ENCODE data around the gene DGKQ.

DNA sequence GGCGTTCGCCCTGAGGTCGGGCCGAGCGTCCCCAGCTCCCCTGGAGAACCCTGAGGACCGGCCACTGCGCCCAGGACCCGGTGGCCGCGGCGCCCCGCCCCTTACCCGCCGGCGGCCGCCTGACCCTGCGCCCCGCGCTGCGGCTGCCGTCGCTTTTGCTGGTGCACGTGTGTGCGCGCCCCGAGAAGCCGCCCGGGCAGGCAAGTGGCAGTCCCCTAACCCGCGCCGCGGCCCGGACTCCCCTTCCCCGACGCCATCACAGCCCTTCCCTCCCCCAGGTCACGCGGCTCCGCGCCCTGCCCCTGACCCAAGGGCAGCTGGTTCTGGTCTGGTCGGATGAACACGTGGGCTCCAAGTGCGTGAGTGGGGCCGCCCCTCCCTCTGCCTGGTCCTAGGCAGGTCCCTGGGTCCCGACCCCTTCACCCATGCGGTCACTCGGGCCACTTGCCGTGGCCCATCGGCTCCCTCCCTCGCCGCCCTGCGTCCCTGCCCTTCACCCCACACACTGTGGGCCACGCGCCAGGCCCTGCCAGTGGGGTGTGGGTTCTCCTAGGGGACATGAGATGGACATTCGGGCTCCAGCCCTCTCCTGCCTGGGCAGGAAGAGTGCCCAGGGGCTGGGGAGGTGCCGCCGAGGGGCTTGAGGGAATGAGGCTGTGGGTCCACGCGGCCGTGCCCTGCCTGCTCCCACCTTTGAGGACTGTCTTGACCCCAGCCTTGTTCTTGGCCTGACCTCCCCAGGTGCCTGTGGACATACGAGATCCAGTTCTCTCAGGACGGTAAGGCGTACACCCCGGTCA lies 30.1 kb upstream of the DGKQ start:
- TF ChIP-seq RFX5 (IDR thresholded peaks at IDR 0.05) = no peak
- TF ChIP-seq, protein P1, sequence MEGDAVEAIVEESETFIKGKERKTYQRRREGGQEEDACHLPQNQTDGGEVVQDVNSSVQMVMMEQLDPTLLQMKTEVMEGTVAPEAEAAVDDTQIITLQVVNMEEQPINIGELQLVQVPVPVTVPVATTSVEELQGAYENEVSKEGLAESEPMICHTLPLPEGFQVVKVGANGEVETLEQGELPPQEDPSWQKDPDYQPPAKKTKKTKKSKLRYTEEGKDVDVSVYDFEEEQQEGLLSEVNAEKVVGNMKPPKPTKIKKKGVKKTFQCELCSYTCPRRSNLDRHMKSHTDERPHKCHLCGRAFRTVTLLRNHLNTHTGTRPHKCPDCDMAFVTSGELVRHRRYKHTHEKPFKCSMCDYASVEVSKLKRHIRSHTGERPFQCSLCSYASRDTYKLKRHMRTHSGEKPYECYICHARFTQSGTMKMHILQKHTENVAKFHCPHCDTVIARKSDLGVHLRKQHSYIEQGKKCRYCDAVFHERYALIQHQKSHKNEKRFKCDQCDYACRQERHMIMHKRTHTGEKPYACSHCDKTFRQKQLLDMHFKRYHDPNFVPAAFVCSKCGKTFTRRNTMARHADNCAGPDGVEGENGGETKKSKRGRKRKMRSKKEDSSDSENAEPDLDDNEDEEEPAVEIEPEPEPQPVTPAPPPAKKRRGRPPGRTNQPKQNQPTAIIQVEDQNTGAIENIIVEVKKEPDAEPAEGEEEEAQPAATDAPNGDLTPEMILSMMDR (IDR thresholded peaks at IDR 0.05) = no peak
- TF ChIP-seq, protein P2, sequence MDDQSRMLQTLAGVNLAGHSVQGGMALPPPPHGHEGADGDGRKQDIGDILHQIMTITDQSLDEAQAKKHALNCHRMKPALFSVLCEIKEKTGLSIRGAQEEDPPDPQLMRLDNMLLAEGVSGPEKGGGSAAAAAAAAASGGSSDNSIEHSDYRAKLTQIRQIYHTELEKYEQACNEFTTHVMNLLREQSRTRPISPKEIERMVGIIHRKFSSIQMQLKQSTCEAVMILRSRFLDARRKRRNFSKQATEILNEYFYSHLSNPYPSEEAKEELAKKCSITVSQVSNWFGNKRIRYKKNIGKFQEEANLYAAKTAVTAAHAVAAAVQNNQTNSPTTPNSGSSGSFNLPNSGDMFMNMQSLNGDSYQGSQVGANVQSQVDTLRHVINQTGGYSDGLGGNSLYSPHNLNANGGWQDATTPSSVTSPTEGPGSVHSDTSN (IDR thresholded peaks at IDR 0.05) = no peak
- no peak for TF ChIP-seq POLR2A (IDR thresholded peaks at IDR 0.05; ENCODE audit: low read length)
- TF ChIP-seq, protein P3, sequence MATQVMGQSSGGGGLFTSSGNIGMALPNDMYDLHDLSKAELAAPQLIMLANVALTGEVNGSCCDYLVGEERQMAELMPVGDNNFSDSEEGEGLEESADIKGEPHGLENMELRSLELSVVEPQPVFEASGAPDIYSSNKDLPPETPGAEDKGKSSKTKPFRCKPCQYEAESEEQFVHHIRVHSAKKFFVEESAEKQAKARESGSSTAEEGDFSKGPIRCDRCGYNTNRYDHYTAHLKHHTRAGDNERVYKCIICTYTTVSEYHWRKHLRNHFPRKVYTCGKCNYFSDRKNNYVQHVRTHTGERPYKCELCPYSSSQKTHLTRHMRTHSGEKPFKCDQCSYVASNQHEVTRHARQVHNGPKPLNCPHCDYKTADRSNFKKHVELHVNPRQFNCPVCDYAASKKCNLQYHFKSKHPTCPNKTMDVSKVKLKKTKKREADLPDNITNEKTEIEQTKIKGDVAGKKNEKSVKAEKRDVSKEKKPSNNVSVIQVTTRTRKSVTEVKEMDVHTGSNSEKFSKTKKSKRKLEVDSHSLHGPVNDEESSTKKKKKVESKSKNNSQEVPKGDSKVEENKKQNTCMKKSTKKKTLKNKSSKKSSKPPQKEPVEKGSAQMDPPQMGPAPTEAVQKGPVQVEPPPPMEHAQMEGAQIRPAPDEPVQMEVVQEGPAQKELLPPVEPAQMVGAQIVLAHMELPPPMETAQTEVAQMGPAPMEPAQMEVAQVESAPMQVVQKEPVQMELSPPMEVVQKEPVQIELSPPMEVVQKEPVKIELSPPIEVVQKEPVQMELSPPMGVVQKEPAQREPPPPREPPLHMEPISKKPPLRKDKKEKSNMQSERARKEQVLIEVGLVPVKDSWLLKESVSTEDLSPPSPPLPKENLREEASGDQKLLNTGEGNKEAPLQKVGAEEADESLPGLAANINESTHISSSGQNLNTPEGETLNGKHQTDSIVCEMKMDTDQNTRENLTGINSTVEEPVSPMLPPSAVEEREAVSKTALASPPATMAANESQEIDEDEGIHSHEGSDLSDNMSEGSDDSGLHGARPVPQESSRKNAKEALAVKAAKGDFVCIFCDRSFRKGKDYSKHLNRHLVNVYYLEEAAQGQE (IDR thresholded peaks at IDR 0.05) = no peak
- TF ChIP-seq KDM5A (IDR thresholded peaks at IDR 0.05) = no peak
- TF ChIP-seq EP300 (IDR thresholded peaks at IDR 0.05) = no peak
- TF ChIP-seq RCOR1 (IDR thresholded peaks at IDR 0.05; ENCODE audit: low read depth, low read length) = no peak
- TF ChIP-seq, protein P4, sequence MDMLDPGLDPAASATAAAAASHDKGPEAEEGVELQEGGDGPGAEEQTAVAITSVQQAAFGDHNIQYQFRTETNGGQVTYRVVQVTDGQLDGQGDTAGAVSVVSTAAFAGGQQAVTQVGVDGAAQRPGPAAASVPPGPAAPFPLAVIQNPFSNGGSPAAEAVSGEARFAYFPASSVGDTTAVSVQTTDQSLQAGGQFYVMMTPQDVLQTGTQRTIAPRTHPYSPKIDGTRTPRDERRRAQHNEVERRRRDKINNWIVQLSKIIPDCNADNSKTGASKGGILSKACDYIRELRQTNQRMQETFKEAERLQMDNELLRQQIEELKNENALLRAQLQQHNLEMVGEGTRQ (IDR thresholded peaks at IDR 0.05) = no peak
- TF ChIP-seq, protein P5, sequence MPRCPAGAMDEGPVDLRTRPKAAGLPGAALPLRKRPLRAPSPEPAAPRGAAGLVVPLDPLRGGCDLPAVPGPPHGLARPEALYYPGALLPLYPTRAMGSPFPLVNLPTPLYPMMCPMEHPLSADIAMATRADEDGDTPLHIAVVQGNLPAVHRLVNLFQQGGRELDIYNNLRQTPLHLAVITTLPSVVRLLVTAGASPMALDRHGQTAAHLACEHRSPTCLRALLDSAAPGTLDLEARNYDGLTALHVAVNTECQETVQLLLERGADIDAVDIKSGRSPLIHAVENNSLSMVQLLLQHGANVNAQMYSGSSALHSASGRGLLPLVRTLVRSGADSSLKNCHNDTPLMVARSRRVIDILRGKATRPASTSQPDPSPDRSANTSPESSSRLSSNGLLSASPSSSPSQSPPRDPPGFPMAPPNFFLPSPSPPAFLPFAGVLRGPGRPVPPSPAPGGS (IDR thresholded peaks at IDR 0.05) = no peak
- TF ChIP-seq SREBF2 (IDR thresholded peaks at IDR 0.05) = no peak
- no peak for TF ChIP-seq JUNB (IDR thresholded peaks at IDR 0.05)
- no peak for TF ChIP-seq ESRRA (IDR thresholded peaks at IDR 0.05; ENCODE audit: borderline replicate concordance, low read length)

Data from A549 (cell line).